ENCODE results near the gene KRT6C.
"Not testable (repeated sequence)": the region's sequence is repeated elsewhere in the genome, so short reads cannot be mapped to it uniquely, and the experiment has no call there.

Gene KRT6C

GRCh38 chr12:52454411-52455201 is 19.0 kb downstream of the KRT6C start:
- DNase-seq: no peak

GRCh38 chr12:52452101-52452500 is 21.5 kb downstream of the KRT6C start, which contains the start of gene KRT6B:
TSS of gene KRT6B (minus strand) at chr12:52452146. CDS start at chr12:52452078, 68 bp downstream.
- DNase-seq: no peak

GRCh38 chr12:52448228-52448627 is 25.4 kb downstream of the KRT6C start:
- no peak for DNase-seq

GRCh38 chr12:52447196-52447595 is 26.4 kb downstream of the KRT6C start:
- not testable (repeated sequence) for DNase-seq

GRCh38 chr12:52446367-52447045 is 27.1 kb downstream of the KRT6C start:
- DNase-seq: no peak

GRCh38 chr12:52445876-52446275 is 27.7 kb downstream of the KRT6C start:
- no peak for DNase-seq

GRCh38 chr12:52444647-52445595 is 28.7 kb downstream of the KRT6C start:
- DNase-seq: no peak

GRCh38 chr12:52443966-52444365 is 29.6 kb downstream of the KRT6C start:
- DNase-seq: no peak

GRCh38 chr12:52442600-52443061 is 31.0 kb downstream of the KRT6C start:
- DNase-seq: peak; percentile 47

GRCh38 chr12:52441320-52441911 is 32.2 kb downstream of the KRT6C start:
- peak; percentile 37 for DNase-seq

GRCh38 chr12:52440821-52441319 is 32.7 kb downstream of the KRT6C start:
- no peak for DNase-seq

- DNase-seq: no peak
These were observed 33.8 kb downstream of the KRT6C start for GRCh38 chr12:52439845-52440244.

- DNase-seq: no peak
These were observed 34.2 kb downstream of the KRT6C start for GRCh38 chr12:52439420-52439819.

- DNase-seq: peak; percentile 27
These were observed 35.0 kb downstream of the KRT6C start for GRCh38 chr12:52438305-52439301.

- peak; percentile 20 for DNase-seq
These were observed 36.1 kb downstream of the KRT6C start for GRCh38 chr12:52437508-52437907.

- DNase-seq: no peak
These were observed 36.7 kb downstream of the KRT6C start for GRCh38 chr12:52436828-52437474.

- no peak for DNase-seq
These were observed 37.4 kb downstream of the KRT6C start for GRCh38 chr12:52436000-52436827.

GRCh38 chr12:52435659-52435999 is 38.0 kb downstream of the KRT6C start:
- no peak for DNase-seq

- DNase-seq: no peak
These were observed 38.7 kb downstream of the KRT6C start for GRCh38 chr12:52434760-52435530.

All from NCI-H69 (cell line).